ENCODE data around the gene GFRA1.

GRCh38 chr10:116115036-116115641 lies 157.9 kb downstream of the GFRA1 start:
- no peak for TF ChIP-seq CTCF (tag by site-specific recombination; IDR thresholded peaks at IDR 0.05)
- no peak for TF ChIP-seq ZNF513 (tag by site-specific recombination; IDR thresholded peaks at IDR 0.05)
- TF ChIP-seq ZNF514 (tag by site-specific recombination; IDR thresholded peaks at IDR 0.05) = no peak
- TF ChIP-seq, protein P1, sequence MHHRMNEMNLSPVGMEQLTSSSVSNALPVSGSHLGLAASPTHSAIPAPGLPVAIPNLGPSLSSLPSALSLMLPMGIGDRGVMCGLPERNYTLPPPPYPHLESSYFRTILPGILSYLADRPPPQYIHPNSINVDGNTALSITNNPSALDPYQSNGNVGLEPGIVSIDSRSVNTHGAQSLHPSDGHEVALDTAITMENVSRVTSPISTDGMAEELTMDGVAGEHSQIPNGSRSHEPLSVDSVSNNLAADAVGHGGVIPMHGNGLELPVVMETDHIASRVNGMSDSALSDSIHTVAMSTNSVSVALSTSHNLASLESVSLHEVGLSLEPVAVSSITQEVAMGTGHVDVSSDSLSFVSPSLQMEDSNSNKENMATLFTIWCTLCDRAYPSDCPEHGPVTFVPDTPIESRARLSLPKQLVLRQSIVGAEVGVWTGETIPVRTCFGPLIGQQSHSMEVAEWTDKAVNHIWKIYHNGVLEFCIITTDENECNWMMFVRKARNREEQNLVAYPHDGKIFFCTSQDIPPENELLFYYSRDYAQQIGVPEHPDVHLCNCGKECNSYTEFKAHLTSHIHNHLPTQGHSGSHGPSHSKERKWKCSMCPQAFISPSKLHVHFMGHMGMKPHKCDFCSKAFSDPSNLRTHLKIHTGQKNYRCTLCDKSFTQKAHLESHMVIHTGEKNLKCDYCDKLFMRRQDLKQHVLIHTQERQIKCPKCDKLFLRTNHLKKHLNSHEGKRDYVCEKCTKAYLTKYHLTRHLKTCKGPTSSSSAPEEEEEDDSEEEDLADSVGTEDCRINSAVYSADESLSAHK (tag by site-specific recombination; IDR thresholded peaks at IDR 0.05) = no peak
- TF ChIP-seq ZNF184 (tag by site-specific recombination; IDR thresholded peaks at IDR 0.05) = no peak
- TF ChIP-seq ZBTB1 (tag by site-specific recombination; IDR thresholded peaks at IDR 0.05) = no peak
- TF ChIP-seq MEIS1 (CRISPR knock-in tag; IDR thresholded peaks at IDR 0.05; ENCODE audit: borderline replicate concordance) = no peak
- TF ChIP-seq ZNF530 (tag by site-specific recombination; IDR thresholded peaks at IDR 0.05; ENCODE audit: low read depth) = no peak
- TF ChIP-seq ZNF561 (tag by site-specific recombination; IDR thresholded peaks at IDR 0.05; ENCODE audit: borderline replicate concordance) = no peak
- TF ChIP-seq YY2 (tag by site-specific recombination; IDR thresholded peaks at IDR 0.05) = no peak
- no peak for TF ChIP-seq BCL11A (tag by site-specific recombination; IDR thresholded peaks at IDR 0.05; ENCODE audit: low read depth)

Measured in HEK293 (cell line).